ENCODE measurements around the gene PKP4.
"Not testable (repeated sequence)": the region's sequence is repeated elsewhere in the genome, so short reads cannot be mapped to it uniquely, and the experiment has no call there.

PKP4 gene, protein sequence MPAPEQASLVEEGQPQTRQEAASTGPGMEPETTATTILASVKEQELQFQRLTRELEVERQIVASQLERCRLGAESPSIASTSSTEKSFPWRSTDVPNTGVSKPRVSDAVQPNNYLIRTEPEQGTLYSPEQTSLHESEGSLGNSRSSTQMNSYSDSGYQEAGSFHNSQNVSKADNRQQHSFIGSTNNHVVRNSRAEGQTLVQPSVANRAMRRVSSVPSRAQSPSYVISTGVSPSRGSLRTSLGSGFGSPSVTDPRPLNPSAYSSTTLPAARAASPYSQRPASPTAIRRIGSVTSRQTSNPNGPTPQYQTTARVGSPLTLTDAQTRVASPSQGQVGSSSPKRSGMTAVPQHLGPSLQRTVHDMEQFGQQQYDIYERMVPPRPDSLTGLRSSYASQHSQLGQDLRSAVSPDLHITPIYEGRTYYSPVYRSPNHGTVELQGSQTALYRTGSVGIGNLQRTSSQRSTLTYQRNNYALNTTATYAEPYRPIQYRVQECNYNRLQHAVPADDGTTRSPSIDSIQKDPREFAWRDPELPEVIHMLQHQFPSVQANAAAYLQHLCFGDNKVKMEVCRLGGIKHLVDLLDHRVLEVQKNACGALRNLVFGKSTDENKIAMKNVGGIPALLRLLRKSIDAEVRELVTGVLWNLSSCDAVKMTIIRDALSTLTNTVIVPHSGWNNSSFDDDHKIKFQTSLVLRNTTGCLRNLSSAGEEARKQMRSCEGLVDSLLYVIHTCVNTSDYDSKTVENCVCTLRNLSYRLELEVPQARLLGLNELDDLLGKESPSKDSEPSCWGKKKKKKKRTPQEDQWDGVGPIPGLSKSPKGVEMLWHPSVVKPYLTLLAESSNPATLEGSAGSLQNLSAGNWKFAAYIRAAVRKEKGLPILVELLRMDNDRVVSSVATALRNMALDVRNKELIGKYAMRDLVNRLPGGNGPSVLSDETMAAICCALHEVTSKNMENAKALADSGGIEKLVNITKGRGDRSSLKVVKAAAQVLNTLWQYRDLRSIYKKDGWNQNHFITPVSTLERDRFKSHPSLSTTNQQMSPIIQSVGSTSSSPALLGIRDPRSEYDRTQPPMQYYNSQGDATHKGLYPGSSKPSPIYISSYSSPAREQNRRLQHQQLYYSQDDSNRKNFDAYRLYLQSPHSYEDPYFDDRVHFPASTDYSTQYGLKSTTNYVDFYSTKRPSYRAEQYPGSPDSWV

DNA sequence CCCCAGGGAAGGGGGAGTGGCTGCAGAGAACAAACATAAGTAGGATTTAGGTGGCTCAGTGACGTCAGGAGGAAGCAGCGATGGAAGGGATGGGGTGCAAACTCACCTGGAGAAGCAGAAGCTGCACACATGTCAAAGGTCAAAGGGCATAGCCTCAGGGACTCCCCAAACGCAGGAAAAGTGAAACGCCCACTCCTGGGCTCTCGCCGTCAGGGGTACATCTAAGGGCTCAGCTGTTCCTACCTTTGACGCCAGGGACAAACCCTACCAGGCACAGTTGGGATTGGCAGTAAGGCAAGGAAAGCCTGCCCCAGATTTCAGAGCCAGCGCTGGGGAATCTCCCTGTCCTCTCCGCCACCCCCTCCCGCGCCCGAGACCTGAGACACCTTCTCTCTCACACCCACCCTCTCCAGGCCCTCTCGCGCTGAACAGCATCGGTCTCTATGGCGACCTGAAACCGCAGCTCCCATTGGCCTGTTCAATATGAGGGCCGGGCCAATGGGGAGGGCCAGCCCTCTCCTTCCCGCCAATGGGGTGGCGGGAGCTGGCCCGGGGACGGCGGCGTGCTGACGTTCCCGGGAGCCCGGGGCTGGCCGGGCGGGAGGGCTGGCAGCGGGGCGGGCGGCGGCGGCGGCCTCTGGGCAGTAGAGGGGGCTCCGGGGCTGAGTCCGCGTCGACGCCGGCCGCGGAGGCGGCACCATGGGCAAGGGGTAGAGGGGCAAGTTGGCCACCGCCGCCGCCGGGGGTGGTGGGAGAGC lies at the start of gene PKP4, which contains the start of gene CCDC148:
Gene PKP4 (plus strand): TSS at position 644 of the 758 bp plus-strand sequence. CDS start 76,233 bp downstream, outside the sequence.
Gene CCDC148 (minus strand): TSS at position 445 of the 758 bp plus-strand sequence. CDS start 314 bp downstream, at position 131.
- DNase-seq: peak; percentile 94

DNA sequence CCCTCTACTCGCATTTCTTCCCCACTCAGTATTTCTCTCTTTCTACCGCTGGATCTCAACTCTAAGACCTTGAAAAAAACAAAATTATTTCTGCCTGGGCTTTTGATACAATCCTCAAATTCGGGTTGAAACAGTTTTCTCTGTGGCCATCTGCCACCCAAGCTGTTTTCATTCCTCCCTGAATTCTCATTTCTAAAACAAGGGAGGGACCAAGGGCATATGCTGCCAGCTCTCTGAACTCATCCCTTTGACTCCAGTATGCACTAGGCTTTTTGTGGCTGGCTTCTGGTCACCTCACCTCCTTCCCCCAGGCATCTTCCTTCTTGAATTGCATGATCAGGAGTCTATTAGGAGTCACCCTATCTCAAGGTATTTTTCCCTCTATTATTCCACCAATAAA lies 49.7 kb upstream of the PKP4 start:
- no peak for DNase-seq

DNA sequence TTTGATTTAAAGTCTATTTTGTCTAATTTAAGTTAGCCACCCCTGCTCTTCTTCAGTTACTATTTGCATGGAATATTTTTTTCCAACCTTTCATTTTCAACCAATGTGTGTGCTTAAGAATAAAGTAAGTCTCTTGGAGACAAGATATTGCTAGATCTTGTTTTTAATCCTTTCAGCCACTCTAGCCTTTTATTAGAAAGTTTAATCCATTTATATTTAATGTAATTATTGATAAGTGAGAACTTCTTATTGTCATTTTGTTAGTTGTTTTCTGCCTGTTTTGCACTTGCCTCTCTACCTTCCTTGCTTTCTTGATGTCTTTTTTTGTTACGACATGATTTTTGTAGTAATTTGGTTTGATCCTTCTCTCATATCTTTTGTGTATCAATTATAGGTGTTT lies 46.6 kb upstream of the PKP4 start:
- no peak for DNase-seq

DNA sequence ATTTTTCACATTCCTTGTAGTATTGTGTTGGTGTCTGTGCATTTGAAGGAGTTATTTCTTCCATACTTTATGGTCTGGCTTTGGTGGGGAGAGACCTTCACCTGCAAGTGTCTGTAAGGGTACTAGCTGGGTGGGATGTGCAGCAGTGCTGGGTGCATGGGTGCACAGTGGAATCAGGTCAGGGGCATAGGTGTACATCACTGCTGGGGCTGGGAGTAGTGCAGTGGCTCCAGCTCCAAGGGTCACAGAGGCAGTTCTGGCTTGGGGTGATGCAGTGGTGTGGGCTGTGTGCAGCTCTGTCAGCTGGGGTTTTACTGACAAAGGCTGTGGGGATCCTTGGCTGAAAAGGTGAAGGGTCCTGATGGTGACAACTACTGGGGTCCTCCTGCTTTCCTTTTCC lies 45.0 kb upstream of the PKP4 start:
- no peak for DNase-seq

GRCh38 chr2:158412206-158412605 lies 44.5 kb upstream of the PKP4 start:
- DNase-seq: no peak

DNA sequence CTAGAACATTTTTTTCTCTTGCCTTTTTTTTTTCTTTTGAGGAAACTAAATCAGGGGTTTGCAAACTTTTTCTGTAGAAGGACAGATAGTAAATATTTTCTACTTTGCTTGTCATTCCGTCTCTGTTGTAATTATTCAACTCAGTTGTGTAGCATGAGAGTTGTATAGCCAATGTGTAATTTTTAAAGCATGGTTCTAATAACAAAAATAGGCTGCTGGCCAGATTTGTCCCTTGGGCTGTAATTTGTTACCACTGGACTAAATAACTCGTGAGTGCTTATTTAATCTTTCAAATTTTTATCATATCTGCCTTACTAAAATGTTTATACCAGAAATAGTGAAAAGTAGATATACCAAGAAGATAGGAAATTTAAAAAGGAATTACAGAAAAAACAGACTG lies 43.2 kb upstream of the PKP4 start:
- DNase-seq: no peak

DNA sequence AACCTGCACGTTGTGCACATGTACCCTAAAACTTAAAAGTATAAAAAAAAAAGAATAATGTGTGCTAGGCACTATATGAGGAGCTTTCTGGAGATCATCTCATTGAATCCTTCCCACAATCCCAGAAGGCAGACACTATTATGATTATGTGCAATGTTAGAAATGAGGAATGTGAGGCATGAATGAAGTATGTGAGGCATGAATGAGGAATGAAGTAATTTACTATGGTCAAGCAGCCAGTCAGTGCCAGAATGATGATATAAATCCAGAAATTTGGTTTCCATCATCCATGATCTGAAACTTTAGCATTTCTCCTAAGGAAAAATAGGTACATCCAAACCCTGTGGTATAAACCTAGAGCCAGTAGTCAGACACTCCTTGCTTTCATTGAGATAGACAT lies 42.2 kb upstream of the PKP4 start:
- DNase-seq: no peak

DNA sequence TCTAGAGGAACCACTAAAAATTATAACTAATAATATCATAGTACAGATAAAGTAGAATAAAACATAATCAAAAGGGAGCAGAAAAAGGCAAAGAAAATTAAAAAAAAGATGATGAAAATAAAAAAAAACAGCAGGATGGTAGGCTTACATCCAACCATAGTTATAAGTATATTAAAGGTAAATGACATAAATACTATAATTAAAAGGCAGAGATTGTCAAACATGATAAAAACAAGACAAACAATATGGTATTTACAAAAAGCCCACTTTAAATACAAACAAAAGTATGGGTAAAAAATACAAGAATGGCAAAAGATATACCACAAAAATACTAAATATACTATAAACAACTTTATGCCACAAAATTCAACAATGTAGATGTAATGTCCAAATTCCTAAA lies 24.6 kb upstream of the PKP4 start:
- DNase-seq: no peak

DNA sequence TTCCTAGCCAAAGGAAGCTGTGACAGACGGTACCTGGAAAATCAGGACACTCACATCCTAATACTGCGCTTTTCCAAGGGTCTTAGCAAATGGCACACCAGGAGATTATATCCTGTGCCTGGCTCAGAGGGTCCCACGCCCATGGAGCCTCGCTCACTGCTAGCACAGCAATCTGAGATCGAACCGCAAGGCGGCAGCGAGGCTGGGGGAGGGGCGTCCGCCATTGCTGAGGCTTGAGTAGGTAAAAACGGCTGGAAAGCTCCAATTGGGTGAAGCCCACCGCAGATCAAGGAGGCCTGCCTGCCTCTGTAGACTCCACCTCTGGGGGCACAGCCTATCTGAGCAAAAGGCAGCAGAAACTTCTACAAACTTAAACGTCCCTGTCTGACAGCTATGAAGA lies 23.0 kb upstream of the PKP4 start:
- DNase-seq: not testable (repeated sequence)

GRCh38 chr2:158439062-158439461 lies 17.7 kb upstream of the PKP4 start:
- not testable (repeated sequence) for DNase-seq

DNA sequence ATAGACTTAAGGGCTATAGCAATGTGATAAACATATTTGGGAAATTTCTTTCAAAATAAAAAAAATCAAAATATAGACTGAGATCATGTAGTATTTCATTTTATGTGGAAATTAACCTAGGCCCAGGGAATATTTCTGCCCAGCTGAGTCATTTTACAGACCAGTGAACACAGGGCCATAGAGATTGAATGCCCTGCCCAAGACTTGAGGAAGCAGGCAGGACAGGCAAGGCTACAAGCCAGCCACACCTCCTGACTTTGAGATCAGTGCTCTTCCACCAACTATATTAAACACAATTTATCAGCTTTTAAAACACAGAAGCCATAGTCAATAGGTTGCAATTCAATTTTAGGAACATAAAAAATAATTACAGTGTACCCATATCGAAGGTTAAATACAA lies 13.1 kb upstream of the PKP4 start:
- DNase-seq: no peak

DNA sequence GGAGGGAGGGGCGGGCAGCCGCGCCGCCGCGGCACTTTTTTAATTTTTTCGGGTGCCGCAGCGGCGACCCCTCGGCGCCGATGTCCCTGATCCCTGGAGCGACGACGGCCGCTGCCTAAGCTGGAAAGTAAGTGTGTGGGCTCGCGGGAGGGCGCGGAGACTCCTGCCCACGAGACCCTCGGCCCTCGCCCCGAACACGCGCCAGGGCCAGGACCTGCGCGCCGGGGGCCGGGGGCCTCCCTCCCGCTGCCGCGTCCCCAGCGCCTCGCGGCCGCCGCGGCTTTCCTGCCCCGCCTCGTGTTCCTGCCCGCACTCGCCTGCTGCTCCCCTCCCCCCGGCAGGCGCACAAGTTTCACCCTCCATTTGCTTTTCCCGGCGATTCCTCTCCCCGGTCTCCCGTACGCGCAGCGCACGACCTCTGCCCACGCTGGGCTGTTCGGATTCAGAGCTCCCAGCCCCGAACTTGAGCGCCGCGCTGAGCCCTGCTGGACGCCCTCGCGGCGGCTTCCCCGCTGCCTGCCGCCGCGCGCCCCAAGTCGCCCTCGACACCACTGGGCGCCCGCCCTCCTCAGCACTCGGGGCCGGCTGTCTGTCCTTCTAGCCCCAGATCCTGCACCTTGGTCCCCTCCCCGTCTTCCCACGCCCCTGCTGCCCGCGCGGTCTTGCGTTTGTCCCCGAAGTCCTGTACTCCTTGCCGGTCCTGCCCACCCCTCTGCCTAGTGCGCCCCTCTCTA lies 507 bp downstream of the PKP4 start:
- peak; percentile 56 for DNase-seq

GRCh38 chr2:158457826-158458616 lies 1.3 kb downstream of the PKP4 start:
- peak; percentile 64 for DNase-seq

DNA sequence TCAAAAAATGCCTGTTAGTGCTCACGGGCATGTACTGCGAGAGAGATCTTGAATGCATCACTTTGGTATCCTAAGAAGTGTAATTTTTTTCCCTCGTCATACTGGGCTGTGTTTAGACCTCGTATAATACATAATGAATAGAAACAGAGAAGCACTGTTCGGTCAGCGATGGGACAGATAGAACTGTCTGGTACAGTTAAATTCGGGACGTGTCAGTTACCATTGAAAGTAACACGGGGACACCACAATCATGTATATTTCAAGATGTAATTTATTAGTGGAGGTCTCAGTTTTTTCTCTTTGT lies 1.8 kb downstream of the PKP4 start:
- DNase-seq: no peak

- no peak for DNase-seq
Observed at GRCh38 chr2:158459161-158460003, 2.6 kb downstream of the PKP4 start.

- no peak for DNase-seq
Observed at GRCh38 chr2:158460632-158461297, 4.0 kb downstream of the PKP4 start.

DNA sequence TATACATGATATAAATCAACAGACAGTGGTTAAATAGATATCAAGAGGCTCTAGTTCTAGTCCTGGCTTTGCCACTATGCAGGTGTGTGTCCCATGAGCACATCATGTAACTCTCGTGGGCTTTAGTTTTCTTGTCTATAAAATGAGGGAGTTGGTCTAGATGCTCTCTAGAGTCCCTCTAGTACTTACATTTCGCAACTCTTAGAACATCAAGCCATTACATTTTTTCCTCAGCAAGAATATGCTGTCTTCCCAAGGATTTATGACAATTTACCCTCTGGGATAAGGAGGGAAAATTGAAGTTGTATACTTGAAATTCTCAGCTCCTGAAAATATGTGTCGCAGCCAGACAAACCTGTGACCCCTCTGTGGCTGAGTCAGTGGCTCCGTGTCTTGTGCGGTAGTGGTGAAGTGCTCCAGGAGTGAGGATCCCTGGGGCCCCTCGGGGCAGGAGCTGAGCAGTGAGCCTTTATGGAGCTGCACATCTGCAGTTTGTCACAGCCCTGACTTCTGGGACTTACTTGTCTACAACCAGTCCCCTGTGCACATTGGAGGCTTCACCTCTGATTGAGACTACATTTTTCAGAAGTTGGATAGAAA lies 6.8 kb downstream of the PKP4 start:
- no peak for DNase-seq

DNA sequence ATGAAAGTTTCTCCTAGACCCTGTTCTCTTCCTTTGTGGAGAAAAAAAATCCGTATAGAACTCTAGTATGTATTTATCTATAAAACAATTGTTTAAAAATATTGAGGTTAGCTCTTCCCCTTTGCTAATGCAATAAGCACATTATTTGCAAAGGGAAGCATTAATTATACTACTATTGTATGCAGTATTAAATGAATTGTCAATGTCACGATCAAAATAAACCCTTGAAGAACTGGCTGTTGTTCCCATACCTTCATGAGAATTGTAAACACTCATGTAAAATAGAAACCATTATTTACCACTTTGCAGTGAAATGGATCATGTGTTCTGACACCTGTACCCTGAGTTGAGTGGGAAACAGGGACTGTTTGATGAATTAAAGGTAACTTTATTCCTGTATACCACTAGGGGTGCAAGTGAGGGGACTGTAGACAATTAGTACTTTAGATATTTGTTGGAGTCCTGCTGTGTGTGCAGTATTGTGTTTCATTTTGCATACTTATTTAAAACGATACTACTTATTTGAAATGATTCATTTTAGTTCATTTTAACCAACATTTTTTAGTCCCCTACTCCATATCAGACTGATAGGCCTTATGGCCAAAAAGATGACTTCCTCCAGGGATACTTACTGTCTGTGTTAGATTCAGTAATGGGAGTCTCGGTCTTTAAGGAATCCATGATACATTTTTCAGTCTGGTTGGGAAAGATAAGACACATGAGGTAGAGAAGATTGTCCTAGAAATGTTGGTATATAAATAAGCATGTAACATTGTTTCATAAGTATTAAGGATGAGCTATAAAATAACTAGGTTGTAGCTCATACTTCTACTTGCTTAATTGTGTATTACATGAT lies 7.9 kb downstream of the PKP4 start:
- DNase-seq: peak; percentile 19
